ENCODE data around the gene DNAJB13.

DNA sequence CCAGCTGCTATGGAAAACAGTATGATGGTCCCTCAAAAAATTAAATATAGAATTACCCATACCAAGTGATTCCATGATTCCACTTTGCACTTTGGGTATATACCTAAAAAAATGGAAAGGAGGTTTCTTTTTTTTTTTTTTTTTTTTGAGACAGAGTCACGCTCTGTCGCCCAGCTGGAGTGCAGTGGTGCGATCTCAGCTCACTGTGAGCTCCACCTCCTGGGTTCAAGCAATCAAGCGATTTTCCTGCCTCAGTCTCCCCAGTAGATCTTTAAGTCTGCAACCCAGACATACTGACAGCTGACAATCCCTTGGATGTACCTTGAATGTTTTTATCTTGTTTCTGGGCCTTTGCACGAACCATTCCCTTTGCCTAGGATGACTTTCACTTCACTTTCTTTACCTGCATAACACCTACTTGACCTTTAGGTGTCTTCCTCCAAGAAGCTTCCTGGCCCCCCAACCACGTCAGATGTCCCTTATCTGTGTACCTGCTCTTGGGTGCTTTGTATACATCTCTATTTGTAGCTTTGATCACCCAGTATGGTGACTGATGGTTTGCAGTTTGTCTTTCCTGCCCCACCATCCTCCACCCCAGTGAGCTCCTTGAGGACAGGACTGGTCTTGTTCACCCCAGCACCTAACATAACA lies 46.4 kb downstream of the DNAJB13 start:
- TF ChIP-seq ZNF37A (tag by site-specific recombination; IDR thresholded peaks at IDR 0.05) = no peak
- TF ChIP-seq, protein P1, sequence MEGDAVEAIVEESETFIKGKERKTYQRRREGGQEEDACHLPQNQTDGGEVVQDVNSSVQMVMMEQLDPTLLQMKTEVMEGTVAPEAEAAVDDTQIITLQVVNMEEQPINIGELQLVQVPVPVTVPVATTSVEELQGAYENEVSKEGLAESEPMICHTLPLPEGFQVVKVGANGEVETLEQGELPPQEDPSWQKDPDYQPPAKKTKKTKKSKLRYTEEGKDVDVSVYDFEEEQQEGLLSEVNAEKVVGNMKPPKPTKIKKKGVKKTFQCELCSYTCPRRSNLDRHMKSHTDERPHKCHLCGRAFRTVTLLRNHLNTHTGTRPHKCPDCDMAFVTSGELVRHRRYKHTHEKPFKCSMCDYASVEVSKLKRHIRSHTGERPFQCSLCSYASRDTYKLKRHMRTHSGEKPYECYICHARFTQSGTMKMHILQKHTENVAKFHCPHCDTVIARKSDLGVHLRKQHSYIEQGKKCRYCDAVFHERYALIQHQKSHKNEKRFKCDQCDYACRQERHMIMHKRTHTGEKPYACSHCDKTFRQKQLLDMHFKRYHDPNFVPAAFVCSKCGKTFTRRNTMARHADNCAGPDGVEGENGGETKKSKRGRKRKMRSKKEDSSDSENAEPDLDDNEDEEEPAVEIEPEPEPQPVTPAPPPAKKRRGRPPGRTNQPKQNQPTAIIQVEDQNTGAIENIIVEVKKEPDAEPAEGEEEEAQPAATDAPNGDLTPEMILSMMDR (tag by site-specific recombination; IDR thresholded peaks at IDR 0.05) = no peak
- TF ChIP-seq ZNF114 (tag by site-specific recombination; IDR thresholded peaks at IDR 0.05) = no peak
- no peak for TF ChIP-seq YY2 (tag by site-specific recombination; IDR thresholded peaks at IDR 0.05)
- no peak for TF ChIP-seq ZNF146 (tag by site-specific recombination; IDR thresholded peaks at IDR 0.05)
- no peak for TF ChIP-seq ZNF2 (tag by site-specific recombination; IDR thresholded peaks at IDR 0.05)

Measured in HEK293 (cell line).